22Rv1 (cell line): ENCODE results near the gene NIPA2.

Experiments used
- CTCF ChIP-seq: fragments of 450-650 bp; IDR thresholded peaks from 2 replicates; pipeline ENCODE4 v1.5.1; 2017; ENCODE audit warnings: mild to moderate bottlenecking
- ZFX ChIP-seq: fragments of 450-650 bp; IDR thresholded peaks from 2 replicates; pipeline ENCODE4 v1.6.1; 2017; ENCODE audit warnings: antibody characterized with exemption, borderline replicate concordance

GRCh38 chr15:22889146-22889818 is 50.8 kb downstream of the NIPA2 start:
- TF ChIP-seq CTCF (no peak), ZFX (no peak)
